ENCODE measurements around the gene IL4I1.

DNA sequence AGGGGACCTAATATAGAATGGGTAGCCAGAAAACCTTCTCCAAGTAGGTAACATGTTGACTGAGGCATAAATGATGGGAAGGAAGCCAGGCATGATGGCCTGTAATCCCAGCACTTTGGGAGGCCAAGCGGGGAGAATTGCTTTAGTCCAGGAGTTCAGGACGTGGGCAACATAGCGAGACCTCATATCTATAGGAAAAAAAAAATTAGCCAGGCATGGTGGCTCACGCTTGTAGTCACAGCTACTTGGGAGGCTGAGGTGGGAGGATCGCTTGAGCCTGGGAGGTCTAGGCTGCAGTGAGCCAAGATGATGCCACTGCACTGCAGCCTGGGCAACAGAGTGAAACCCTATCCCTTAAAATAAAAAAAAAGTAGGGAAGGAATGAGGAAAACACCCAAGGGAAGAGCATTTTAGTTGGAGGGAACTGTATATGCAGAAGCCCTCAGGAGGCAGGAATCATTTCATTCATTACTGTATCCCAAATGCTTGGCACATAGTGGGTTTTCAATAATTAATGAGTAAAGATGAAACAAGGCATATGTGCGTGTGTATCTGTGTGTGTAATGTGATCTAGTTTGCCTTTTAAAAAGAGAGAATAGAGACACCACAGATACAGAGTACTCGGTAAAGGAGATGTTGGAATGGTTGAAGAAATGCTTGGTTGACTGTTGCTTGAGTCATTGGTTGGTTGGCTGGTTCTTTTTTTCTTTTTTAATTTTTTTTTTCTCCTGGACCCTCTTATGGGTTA is 34.8 kb upstream of the IL4I1 start:
- TF ChIP-seq RAD21 (IDR thresholded peaks at IDR 0.05; ENCODE audit: low read depth) = no peak
- no peak for TF ChIP-seq FOXM1 (IDR thresholded peaks at IDR 0.05; ENCODE audit: borderline replicate concordance, low read depth)
- no peak for TF ChIP-seq TCF12 (IDR thresholded peaks at IDR 0.05; ENCODE audit: low read depth)
- no peak for TF ChIP-seq YY1 (IDR thresholded peaks at IDR 0.05; ENCODE audit: low read depth)
- TF ChIP-seq CEBPB (IDR thresholded peaks at IDR 0.05) = no peak
- no peak for TF ChIP-seq EGR1 (IDR thresholded peaks at IDR 0.05)
- TF ChIP-seq TEAD4 (IDR thresholded peaks at IDR 0.05) = no peak
- no peak for TF ChIP-seq EP300 (IDR thresholded peaks at IDR 0.05; ENCODE audit: borderline replicate concordance)
- TF ChIP-seq, protein P1, sequence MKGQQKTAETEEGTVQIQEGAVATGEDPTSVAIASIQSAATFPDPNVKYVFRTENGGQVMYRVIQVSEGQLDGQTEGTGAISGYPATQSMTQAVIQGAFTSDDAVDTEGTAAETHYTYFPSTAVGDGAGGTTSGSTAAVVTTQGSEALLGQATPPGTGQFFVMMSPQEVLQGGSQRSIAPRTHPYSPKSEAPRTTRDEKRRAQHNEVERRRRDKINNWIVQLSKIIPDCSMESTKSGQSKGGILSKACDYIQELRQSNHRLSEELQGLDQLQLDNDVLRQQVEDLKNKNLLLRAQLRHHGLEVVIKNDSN (IDR thresholded peaks at IDR 0.05) = no peak
- TF ChIP-seq, protein P2, sequence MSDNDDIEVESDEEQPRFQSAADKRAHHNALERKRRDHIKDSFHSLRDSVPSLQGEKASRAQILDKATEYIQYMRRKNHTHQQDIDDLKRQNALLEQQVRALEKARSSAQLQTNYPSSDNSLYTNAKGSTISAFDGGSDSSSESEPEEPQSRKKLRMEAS (IDR thresholded peaks at IDR 0.05) = no peak
- no peak for TF ChIP-seq CREB1 (IDR thresholded peaks at IDR 0.05; ENCODE audit: low read depth)
- TF ChIP-seq, protein P3, sequence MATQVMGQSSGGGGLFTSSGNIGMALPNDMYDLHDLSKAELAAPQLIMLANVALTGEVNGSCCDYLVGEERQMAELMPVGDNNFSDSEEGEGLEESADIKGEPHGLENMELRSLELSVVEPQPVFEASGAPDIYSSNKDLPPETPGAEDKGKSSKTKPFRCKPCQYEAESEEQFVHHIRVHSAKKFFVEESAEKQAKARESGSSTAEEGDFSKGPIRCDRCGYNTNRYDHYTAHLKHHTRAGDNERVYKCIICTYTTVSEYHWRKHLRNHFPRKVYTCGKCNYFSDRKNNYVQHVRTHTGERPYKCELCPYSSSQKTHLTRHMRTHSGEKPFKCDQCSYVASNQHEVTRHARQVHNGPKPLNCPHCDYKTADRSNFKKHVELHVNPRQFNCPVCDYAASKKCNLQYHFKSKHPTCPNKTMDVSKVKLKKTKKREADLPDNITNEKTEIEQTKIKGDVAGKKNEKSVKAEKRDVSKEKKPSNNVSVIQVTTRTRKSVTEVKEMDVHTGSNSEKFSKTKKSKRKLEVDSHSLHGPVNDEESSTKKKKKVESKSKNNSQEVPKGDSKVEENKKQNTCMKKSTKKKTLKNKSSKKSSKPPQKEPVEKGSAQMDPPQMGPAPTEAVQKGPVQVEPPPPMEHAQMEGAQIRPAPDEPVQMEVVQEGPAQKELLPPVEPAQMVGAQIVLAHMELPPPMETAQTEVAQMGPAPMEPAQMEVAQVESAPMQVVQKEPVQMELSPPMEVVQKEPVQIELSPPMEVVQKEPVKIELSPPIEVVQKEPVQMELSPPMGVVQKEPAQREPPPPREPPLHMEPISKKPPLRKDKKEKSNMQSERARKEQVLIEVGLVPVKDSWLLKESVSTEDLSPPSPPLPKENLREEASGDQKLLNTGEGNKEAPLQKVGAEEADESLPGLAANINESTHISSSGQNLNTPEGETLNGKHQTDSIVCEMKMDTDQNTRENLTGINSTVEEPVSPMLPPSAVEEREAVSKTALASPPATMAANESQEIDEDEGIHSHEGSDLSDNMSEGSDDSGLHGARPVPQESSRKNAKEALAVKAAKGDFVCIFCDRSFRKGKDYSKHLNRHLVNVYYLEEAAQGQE (IDR thresholded peaks at IDR 0.05; ENCODE audit: low read depth) = no peak
- no peak for TF ChIP-seq NFIC (IDR thresholded peaks at IDR 0.05)
- no peak for TF ChIP-seq TAF1 (IDR thresholded peaks at IDR 0.05; ENCODE audit: low read depth)

All from Ishikawa (cell line).